ENCODE measurements around the gene PPIP5K2.

GRCh38 chr5:103128202-103128601 is 8.1 kb downstream of the PPIP5K2 start:
- TF ChIP-seq CTCF (IDR thresholded peaks at IDR 0.05; ENCODE audit: low read depth, low read length, poor library complexity, severe bottlenecking) (no peak), EZH2phosphoT487 (IDR thresholded peaks at IDR 0.05; ENCODE audit: borderline replicate concordance, low read length) (no peak)
